Measurements from ENCODE around the gene RNF141. TPM values are rescaled to one million over a fixed set of nuclear protein-coding genes. Genes with fewer than 3 reads are reported as not detected.

RNF141 gene
- polyA plus RNA-seq, 1 of the 3 experiments (the other 2 are of a cell fraction) = 6.9 TPM

DNA sequence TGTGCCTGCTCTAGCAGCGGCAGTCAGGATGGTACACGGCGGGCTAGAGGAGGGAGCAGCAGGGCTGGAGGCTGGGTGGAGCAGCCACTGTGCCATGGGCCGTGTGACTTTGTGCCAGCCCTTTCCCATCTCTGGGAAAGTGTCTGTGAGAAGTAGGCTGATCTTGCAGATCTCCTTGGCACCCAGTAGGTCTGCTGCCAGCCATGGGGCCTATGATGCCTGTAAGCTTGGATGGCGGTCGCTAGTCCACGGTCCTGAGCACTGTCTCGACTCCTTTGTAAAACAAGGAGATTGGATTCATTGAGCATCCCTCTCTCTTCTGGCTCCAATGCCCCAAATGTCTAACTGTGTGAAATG lies 63.3 kb downstream of the RNF141 start:
- ChIA-PET POLR2A (no interaction called here), CTCF (no interaction called here)
- Histone ChIP-seq H3K79me2 (ENCODE audit: insufficient read depth) (no peaks in the 10 kb centered on the region), H3K27me3 (ENCODE audit: insufficient read depth) (no peaks in the 10 kb centered on the region), H3K4me2 (no peak overlapping the region), H3K9me2 (no peaks in the 10 kb centered on the region), H3K4me3 (ENCODE audit: low read depth in 2 of 2, low read length in 1 of 2) (no peak overlapping the region), H3F3A (replicated peaks; ENCODE audit: insufficient read depth) (no peaks in the 10 kb centered on the region), H2AFZ (ENCODE audit: low read depth) (no peak overlapping the region), H3K9me3 (no peaks in the 10 kb centered on the region), H3K36me3 (replicated peaks in 1 of 2; ENCODE audit: control insufficient read depth in 1 of 2, insufficient read depth in 2 of 2, low read length in 1 of 2) (no peaks in the 10 kb centered on the region), H3K9ac (no peak overlapping the region), H3K4me1 (ENCODE audit: control insufficient read depth in 1 of 2, insufficient read depth in 2 of 2, low read depth in 1 of 2, low read length in 1 of 2) (peaks cover 0 to 20% of the 10 kb centered on the region in 2 experiments; a peak in 1 of 4 replicates), H3K27ac (ENCODE audit: low read depth in 2 of 2, low read length in 1 of 2) (no peak overlapping the region), H4K20me1 (ENCODE audit: insufficient read depth) (no peaks in the 10 kb centered on the region)
- WGBS (ENCODE audit: low lambda C conversion rate) = 87% methylated on average over 3 of the region's 8 CpGs
- no peak for DNase-seq
- TF ChIP-seq RAD21 (IDR thresholded peaks at IDR 0.05; ENCODE audit: low read length) (no peak), RCOR1 (IDR thresholded peaks at IDR 0.05; ENCODE audit: low read length) (no peak)

DNA sequence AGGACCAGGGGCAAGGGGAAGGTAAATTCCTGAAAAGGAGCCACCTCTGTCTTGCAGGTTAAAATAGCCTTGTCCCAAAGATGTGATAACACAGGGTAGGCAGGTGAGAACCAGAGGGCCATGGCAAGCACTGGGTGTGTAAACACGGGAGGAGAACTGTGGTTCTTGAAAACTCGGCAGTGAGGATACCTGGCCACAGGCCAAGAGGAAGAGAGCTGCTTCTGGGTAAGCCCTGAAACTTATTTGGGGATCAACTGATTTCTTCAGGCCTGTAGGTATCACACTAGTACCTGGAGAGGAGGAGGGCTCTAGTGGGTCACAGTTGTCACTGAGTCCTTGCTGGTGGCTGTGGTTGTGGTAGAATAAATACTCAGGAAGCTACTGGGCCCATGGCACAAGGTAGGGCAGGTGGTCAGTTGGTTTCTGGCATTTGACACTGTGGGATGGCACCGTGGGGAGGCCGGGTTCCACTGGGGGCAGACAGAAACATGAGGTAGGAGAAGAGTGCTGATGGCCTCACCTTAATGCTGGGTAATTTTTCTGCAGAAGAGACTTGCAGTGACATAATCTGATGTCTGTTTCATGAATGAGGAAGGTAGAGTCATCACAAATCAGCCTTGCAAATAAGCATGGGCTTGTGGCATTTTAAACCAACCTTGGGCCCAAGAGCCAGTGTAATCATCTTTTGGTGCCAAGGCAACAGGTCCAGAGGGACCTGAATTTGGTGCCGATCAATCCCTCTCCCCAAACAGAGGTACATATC lies 63.9 kb downstream of the RNF141 start:
- no peaks in the 10 kb centered on the region for H3K9me3 ChIP-seq
- no peaks in the 10 kb centered on the region for H3K9me2 ChIP-seq
- H3K4me3 ChIP-seq (ENCODE audit: low read depth in 2 of 2, low read length in 1 of 2) = no peak overlapping the region
- TF ChIP-seq, protein P1, sequence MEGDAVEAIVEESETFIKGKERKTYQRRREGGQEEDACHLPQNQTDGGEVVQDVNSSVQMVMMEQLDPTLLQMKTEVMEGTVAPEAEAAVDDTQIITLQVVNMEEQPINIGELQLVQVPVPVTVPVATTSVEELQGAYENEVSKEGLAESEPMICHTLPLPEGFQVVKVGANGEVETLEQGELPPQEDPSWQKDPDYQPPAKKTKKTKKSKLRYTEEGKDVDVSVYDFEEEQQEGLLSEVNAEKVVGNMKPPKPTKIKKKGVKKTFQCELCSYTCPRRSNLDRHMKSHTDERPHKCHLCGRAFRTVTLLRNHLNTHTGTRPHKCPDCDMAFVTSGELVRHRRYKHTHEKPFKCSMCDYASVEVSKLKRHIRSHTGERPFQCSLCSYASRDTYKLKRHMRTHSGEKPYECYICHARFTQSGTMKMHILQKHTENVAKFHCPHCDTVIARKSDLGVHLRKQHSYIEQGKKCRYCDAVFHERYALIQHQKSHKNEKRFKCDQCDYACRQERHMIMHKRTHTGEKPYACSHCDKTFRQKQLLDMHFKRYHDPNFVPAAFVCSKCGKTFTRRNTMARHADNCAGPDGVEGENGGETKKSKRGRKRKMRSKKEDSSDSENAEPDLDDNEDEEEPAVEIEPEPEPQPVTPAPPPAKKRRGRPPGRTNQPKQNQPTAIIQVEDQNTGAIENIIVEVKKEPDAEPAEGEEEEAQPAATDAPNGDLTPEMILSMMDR (IDR thresholded peaks at IDR 0.05) = no peak
- TF ChIP-seq MEF2A (IDR thresholded peaks at IDR 0.05; ENCODE audit: borderline replicate concordance, low read depth) = no peak
- no peaks in the 10 kb centered on the region for H3K79me2 ChIP-seq (ENCODE audit: insufficient read depth)
- no peaks in the 10 kb centered on the region for H3K36me3 ChIP-seq (replicated peaks in 1 of 2; ENCODE audit: control insufficient read depth in 1 of 2, insufficient read depth in 2 of 2, low read length in 1 of 2)
- ChIA-PET CTCF (no interaction called here), POLR2A (no interaction called here)
- no peak for DNase-seq
- H3K4me1 ChIP-seq (ENCODE audit: control insufficient read depth in 1 of 2, insufficient read depth in 2 of 2, low read depth in 1 of 2, low read length in 1 of 2) = peaks cover 0 to 20% of the 10 kb centered on the region in 2 experiments; a peak in 1 of 4 replicates
- no peaks in the 10 kb centered on the region for H3F3A ChIP-seq (replicated peaks; ENCODE audit: insufficient read depth)
- H3K27me3 ChIP-seq (ENCODE audit: insufficient read depth) = no peaks in the 10 kb centered on the region
- no peak overlapping the region for H3K9ac ChIP-seq
- 90% methylated on average over 5 of the region's 5 CpGs for WGBS (ENCODE audit: low lambda C conversion rate)
- no peaks in the 10 kb centered on the region for H4K20me1 ChIP-seq (ENCODE audit: insufficient read depth)
- H3K27ac ChIP-seq (ENCODE audit: low read depth in 2 of 2, low read length in 1 of 2) = no peak overlapping the region
- no peak overlapping the region for H2AFZ ChIP-seq (ENCODE audit: low read depth)
- H3K4me2 ChIP-seq = no peak overlapping the region

DNA sequence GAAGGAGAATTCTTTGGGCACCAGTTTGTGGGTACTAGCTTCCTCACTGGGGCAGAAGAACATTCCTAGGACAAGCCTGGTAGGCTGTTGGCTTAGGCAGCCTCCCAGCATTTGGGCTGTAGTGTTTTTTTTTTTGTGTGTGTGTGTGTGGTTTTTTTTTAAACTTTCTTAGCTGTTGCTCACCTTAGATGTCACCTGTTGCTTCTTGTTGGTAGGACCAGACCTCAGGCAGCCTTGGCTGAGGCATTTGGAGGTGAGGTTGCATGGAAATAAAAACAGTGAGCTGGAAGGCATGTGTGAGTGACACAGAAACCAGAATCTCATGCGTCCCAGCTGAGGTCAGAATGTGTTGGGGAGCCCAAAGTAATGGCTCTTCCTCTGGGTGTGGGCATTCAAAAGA lies 64.6 kb downstream of the RNF141 start:
- H3K9me2 ChIP-seq = no peaks in the 10 kb centered on the region
- H3K27ac ChIP-seq (ENCODE audit: low read depth in 2 of 2, low read length in 1 of 2) = no peak overlapping the region
- no peak overlapping the region for H3K4me3 ChIP-seq (ENCODE audit: low read depth in 2 of 2, low read length in 1 of 2)
- ChIA-PET CTCF (interaction anchor here (0.9 kb wide), 1 partner anchor 65 kb away, joined by 4 read pairs; the partner anchor contains the start of gene RNF141), POLR2A (no interaction called here)
- TF ChIP-seq GATA2 (CRISPR knock-in tag; IDR thresholded peaks at IDR 0.05) (no peak), NRF1 (IDR thresholded peaks at IDR 0.05; ENCODE audit: low read depth, low read length) (no peak), GABPA (IDR thresholded peaks at IDR 0.05; ENCODE audit: low read depth) (no peak), FOXM1 (IDR thresholded peaks at IDR 0.05; ENCODE audit: low read depth) (no peak), EP300 (IDR thresholded peaks at IDR 0.05; ENCODE audit: borderline replicate concordance in 1 of 2, low read depth in 1 of 2, low read length in 1 of 2) (no peak), RXRA (IDR thresholded peaks at IDR 0.05; ENCODE audit: borderline replicate concordance, low read depth) (no peak), MEF2A (IDR thresholded peaks at IDR 0.05; ENCODE audit: borderline replicate concordance, low read depth) (no peak)
- TF ChIP-seq, protein P1 (IDR thresholded peaks at IDR 0.05) = no peak
- TF ChIP-seq, protein P2, sequence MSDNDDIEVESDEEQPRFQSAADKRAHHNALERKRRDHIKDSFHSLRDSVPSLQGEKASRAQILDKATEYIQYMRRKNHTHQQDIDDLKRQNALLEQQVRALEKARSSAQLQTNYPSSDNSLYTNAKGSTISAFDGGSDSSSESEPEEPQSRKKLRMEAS (IDR thresholded peaks at IDR 0.05; ENCODE audit: low read depth) = no peak
- TF ChIP-seq, protein P3, sequence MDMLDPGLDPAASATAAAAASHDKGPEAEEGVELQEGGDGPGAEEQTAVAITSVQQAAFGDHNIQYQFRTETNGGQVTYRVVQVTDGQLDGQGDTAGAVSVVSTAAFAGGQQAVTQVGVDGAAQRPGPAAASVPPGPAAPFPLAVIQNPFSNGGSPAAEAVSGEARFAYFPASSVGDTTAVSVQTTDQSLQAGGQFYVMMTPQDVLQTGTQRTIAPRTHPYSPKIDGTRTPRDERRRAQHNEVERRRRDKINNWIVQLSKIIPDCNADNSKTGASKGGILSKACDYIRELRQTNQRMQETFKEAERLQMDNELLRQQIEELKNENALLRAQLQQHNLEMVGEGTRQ (IDR thresholded peaks at IDR 0.05; ENCODE audit: borderline replicate concordance, low read depth, low read length) = no peak
- no peaks in the 10 kb centered on the region for H3F3A ChIP-seq (replicated peaks; ENCODE audit: insufficient read depth)
- no peak overlapping the region for H3K9ac ChIP-seq
- H4K20me1 ChIP-seq (ENCODE audit: insufficient read depth) = no peaks in the 10 kb centered on the region
- no peaks in the 10 kb centered on the region for H3K36me3 ChIP-seq (replicated peaks in 1 of 2; ENCODE audit: control insufficient read depth in 1 of 2, insufficient read depth in 2 of 2, low read length in 1 of 2)
- no peak overlapping the region for H3K4me2 ChIP-seq
- H3K4me1 ChIP-seq (ENCODE audit: control insufficient read depth in 1 of 2, insufficient read depth in 2 of 2, low read depth in 1 of 2, low read length in 1 of 2) = peaks cover 0 to 18% of the 10 kb centered on the region in 2 experiments; a peak in 1 of 4 replicates
- no peaks in the 10 kb centered on the region for H3K27me3 ChIP-seq (ENCODE audit: insufficient read depth)
- H2AFZ ChIP-seq (ENCODE audit: low read depth) = no peak overlapping the region
- no peaks in the 10 kb centered on the region for H3K79me2 ChIP-seq (ENCODE audit: insufficient read depth)
- no peak for DNase-seq
- no peaks in the 10 kb centered on the region for H3K9me3 ChIP-seq
- WGBS (ENCODE audit: low lambda C conversion rate) = 89% methylated on average over 1 of the region's 1 CpG

Measured in SK-N-SH (cell line).